ENCODE measurements around the gene MCF2L.

Gene MCF2L

GRCh38 chr13:112976526-112976925 is 7.5 kb downstream of the MCF2L start (continued):
- no peak for TF ChIP-seq TSHZ2 (CRISPR knock-in tag; IDR thresholded peaks at IDR 0.05)

- no peak for ATAC-seq
- TF ChIP-seq TCF4 (CRISPR knock-in tag; IDR thresholded peaks at IDR 0.05; ENCODE audit: borderline replicate concordance) (no peak), CSDC2 (CRISPR knock-in tag; IDR thresholded peaks at IDR 0.05) (no peak), ARNTL (CRISPR knock-in tag; IDR thresholded peaks at IDR 0.05; ENCODE audit: borderline replicate concordance, low read depth) (no peak), TOX (CRISPR knock-in tag; IDR thresholded peaks at IDR 0.05; ENCODE audit: borderline replicate concordance) (no peak), ZFP3 (CRISPR knock-in tag; IDR thresholded peaks at IDR 0.05) (no peak), OSR1 (CRISPR knock-in tag; IDR thresholded peaks at IDR 0.05) (no peak), ZNF565 (CRISPR knock-in tag; conservative IDR thresholded peaks at IDR 0.05; ENCODE audit: low read depth) (no peak), CSRNP3 (CRISPR knock-in tag; IDR thresholded peaks at IDR 0.05) (no peak), CREB5 (CRISPR knock-in tag; IDR thresholded peaks at IDR 0.05; ENCODE audit: low read depth) (no peak), GLIS3 (CRISPR knock-in tag; IDR thresholded peaks at IDR 0.05) (no peak), ZFP30 (CRISPR knock-in tag; IDR thresholded peaks at IDR 0.05) (no peak), RARB (CRISPR knock-in tag; IDR thresholded peaks at IDR 0.05) (no peak), ZNF70 (CRISPR knock-in tag; IDR thresholded peaks at IDR 0.05) (no peak), ISL1 (CRISPR knock-in tag; IDR thresholded peaks at IDR 0.05) (no peak), BACH2 (CRISPR knock-in tag; IDR thresholded peaks at IDR 0.05; ENCODE audit: borderline replicate concordance) (no peak), ESRRG (CRISPR knock-in tag; IDR thresholded peaks at IDR 0.05) (no peak), ZC3H10 (CRISPR knock-in tag; IDR thresholded peaks at IDR 0.05) (no peak), TSHZ2 (CRISPR knock-in tag; IDR thresholded peaks at IDR 0.05) (no peak)
Observed at GRCh38 chr13:112977091-112977490, 8.1 kb downstream of the MCF2L start.

GRCh38 chr13:112977525-112977924 is 8.5 kb downstream of the MCF2L start:
- no peak for ATAC-seq
- TF ChIP-seq CSRNP3 (CRISPR knock-in tag; IDR thresholded peaks at IDR 0.05), result no peak
- no peak for TF ChIP-seq TSHZ2 (CRISPR knock-in tag; IDR thresholded peaks at IDR 0.05)
- no peak for TF ChIP-seq ARNTL (CRISPR knock-in tag; IDR thresholded peaks at IDR 0.05; ENCODE audit: borderline replicate concordance, low read depth)
- TF ChIP-seq POU6F1 (CRISPR knock-in tag; IDR thresholded peaks at IDR 0.05; ENCODE audit: borderline replicate concordance, low read depth), result no peak
- TF ChIP-seq OSR1 (CRISPR knock-in tag; IDR thresholded peaks at IDR 0.05), result no peak
- no peak for TF ChIP-seq TOX (CRISPR knock-in tag; IDR thresholded peaks at IDR 0.05; ENCODE audit: borderline replicate concordance)
- no peak for TF ChIP-seq TCF4 (CRISPR knock-in tag; IDR thresholded peaks at IDR 0.05; ENCODE audit: borderline replicate concordance)
- no peak for TF ChIP-seq ZFP30 (CRISPR knock-in tag; IDR thresholded peaks at IDR 0.05)
- TF ChIP-seq PATZ1 (CRISPR knock-in tag; IDR thresholded peaks at IDR 0.05; ENCODE audit: borderline replicate concordance), result no peak
- TF ChIP-seq ISL1 (CRISPR knock-in tag; IDR thresholded peaks at IDR 0.05), result no peak
- TF ChIP-seq GLIS3 (CRISPR knock-in tag; IDR thresholded peaks at IDR 0.05), result no peak
- TF ChIP-seq SNAI2 (CRISPR knock-in tag; IDR thresholded peaks at IDR 0.05), result no peak
